OCI-LY1 (cell line): ENCODE measurements around the gene IL36B.

Experiments used
- EZH2 ChIP-seq: fragments of 200-600 bp; sonication (generic), shearing (Covaris generic); IDR thresholded peaks from 2 replicates; pipeline ENCODE4 v1.8.0; 2017; ENCODE audit warnings: borderline replicate concordance, mixed run types, mild to moderate bottlenecking, antibody characterized with exemption, low read length, moderate library complexity, mixed read lengths
- TF ChIP-seq, protein P1 (sequence below): fragments of 200-600 bp; sonication (generic), shearing (Covaris generic); IDR thresholded peaks from 2 replicates; pipeline ENCODE4 v1.5.1; 2017; ENCODE audit warnings: mild to moderate bottlenecking, antibody characterized with exemption, low read length, moderate library complexity, mixed read lengths

DNA sequence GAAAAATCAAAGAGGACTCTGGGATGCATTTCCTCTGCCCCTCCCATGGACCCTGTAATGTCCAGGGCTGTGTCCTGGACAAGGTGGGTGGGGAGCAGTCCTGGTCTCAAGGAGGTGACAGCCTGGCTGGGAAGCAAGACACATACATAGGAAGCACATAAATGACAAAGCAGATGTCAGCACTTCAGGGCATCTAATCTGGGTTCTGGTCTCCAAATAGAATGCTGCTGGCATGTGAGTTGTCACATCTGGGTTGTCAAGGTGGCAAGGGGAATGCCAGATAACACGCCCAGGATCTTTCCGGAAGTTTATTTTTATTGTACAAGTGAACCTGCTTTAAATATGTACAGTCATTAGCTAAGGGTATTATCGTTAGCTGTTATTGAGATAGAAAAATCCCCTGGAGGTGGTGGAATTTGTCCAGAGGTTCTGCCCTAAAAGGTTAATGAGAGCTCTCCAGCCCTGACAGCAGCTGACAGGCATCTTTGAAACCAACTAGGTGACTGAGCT lies 20.7 kb upstream of the IL36B start:
- TF ChIP-seq, protein P1, sequence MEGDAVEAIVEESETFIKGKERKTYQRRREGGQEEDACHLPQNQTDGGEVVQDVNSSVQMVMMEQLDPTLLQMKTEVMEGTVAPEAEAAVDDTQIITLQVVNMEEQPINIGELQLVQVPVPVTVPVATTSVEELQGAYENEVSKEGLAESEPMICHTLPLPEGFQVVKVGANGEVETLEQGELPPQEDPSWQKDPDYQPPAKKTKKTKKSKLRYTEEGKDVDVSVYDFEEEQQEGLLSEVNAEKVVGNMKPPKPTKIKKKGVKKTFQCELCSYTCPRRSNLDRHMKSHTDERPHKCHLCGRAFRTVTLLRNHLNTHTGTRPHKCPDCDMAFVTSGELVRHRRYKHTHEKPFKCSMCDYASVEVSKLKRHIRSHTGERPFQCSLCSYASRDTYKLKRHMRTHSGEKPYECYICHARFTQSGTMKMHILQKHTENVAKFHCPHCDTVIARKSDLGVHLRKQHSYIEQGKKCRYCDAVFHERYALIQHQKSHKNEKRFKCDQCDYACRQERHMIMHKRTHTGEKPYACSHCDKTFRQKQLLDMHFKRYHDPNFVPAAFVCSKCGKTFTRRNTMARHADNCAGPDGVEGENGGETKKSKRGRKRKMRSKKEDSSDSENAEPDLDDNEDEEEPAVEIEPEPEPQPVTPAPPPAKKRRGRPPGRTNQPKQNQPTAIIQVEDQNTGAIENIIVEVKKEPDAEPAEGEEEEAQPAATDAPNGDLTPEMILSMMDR: no peak
- TF ChIP-seq EZH2: no peak
